OCI-LY3 (cell line): Measurements from ENCODE around the gene C11orf71.

Experiments used
- CTCF ChIP-seq: fragments of 200-600, 300-600 bp; sonication (generic); IDR thresholded peaks from 2 replicates; pipeline ENCODE4 v1.5.1; 2014; ENCODE audit warnings: antibody characterized with exemption, low read length, low read depth
- EZH2phosphoT487 ChIP-seq: fragments of 200-600 bp; shearing (Covaris generic); IDR thresholded peaks from 2 replicates; pipeline ENCODE4 v1.6.1; 2018; ENCODE audit warnings: antibody characterized with exemption, mixed run types, low read depth

DNA sequence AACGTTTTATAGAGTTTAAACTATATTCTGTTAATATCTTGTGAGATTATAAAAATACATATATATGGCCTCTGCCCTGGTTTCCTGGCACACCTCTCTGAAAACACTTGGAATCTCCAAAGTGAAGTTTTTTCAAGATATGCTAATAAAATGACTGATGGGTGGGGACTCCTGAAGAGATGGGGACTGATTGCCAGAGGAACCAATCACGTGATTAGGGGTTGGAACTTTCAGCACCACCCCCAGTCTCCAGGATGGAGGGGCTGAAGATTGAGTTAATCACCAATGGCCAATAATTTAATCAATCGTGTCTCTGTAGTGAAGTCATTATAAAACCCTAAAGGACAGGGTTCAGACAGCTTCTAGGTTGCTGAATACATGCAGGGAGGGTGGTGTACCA, 37.4 kb downstream of the C11orf71 start:
- TF ChIP-seq CTCF: no peak
- no peak for TF ChIP-seq EZH2phosphoT487
